ACC112 (cell line): ENCODE results near the gene BMPR1A.
A peak's percentile ranks its signal among the peaks of the same experiment; 100 is the strongest.
"Not testable (repeated sequence)": the region's sequence is repeated elsewhere in the genome, so short reads cannot be mapped to it uniquely, and the experiment has no call there.

Experiments used
- H2AFZ ChIP-seq: fragments of 200-600 bp; sonication (generic); one replicate; pipeline ENCODE4 v1.6.0; 2017; ENCODE audit warnings: antibody characterized with exemption, low read length; ENCODE audit not compliant: unreplicated experiment
- H3K27ac ChIP-seq: fragments of 200-600 bp; sonication (generic); 2 replicates; pipeline ENCODE4 v1.5.1; 2014; ENCODE audit warnings: low read depth, mild to moderate bottlenecking, antibody characterized with exemption, low read length, moderate library complexity
- H3K27me3 ChIP-seq: fragments of 200-600 bp; sonication (generic); 2 replicates; pipeline ENCODE4 v1.6.1; 2014; ENCODE audit warnings: mild to moderate bottlenecking, antibody characterized with exemption, low read length, moderate library complexity, mixed read lengths; ENCODE audit not compliant: insufficient read depth
- H3K36me3 ChIP-seq: fragments of 200-600 bp; sonication (generic); 2 replicates; pipeline ENCODE4 v1.6.1; 2016; ENCODE audit warnings: mild to moderate bottlenecking, antibody characterized with exemption, low read length, moderate library complexity, mixed read lengths; ENCODE audit not compliant: insufficient read depth
- H3K4me1 ChIP-seq: fragments of 200-600 bp; sonication (generic); one replicate; pipeline ENCODE4 v1.6.1; 2016; ENCODE audit warnings: low read length, mixed read lengths; ENCODE audit not compliant: insufficient read depth, unreplicated experiment, control insufficient read depth
- H3K4me3 ChIP-seq: fragments of 200-600 bp; sonication (generic); 2 replicates; pipeline ENCODE4 v1.5.1; 2014; ENCODE audit warnings: mild to moderate bottlenecking, low read depth, low read length
- H3K79me2 ChIP-seq: fragments of 200-600 bp; sonication (generic); one replicate; pipeline ENCODE4 v1.6.0; 2016; ENCODE audit warnings: low read length; ENCODE audit not compliant: control insufficient read depth, unreplicated experiment, insufficient read depth

Gene BMPR1A

DNA sequence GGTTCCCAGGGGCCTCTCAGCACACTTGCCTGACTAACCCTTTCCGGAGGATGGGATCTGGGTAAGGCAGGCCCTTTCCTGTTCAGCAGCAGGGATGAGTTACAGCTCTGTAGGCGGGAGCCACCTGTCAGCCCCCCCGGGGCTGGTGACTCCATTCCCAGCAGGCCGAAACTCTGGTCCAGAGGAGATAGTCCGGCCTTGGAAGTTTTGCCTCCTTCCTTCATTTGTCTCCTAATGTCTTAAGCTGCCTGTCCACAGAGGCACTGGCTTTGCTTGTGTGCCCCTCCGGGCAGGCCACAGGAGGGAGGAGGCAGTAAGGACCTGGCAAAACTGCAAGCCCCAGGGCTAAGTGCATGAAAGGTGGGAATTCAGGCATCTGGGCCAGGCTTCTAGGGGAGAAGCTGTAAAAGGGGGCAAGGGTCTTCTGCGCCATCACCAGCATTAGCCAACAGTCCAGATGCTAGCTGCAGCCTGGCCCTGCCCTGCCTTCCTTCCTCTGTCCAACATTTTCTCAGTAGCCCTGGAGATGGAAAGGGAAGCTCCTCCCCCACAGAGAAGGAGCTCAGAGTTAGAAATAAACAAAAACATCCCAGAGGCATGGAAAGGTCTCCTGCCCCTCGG, 213.1 kb downstream of the BMPR1A start:
- Histone ChIP-seq H3K4me3 (peak overlapping the region; percentile 86), H3K36me3 (no peaks in the 10 kb centered on the region), H3K4me1 (peaks cover 47% of the 10 kb centered on the region), H3K79me2 (no peaks in the 10 kb centered on the region), H2AFZ (no peak overlapping the region), H3K27me3 (no peaks in the 10 kb centered on the region), H3K27ac (peak overlapping the region; percentile 86)

DNA sequence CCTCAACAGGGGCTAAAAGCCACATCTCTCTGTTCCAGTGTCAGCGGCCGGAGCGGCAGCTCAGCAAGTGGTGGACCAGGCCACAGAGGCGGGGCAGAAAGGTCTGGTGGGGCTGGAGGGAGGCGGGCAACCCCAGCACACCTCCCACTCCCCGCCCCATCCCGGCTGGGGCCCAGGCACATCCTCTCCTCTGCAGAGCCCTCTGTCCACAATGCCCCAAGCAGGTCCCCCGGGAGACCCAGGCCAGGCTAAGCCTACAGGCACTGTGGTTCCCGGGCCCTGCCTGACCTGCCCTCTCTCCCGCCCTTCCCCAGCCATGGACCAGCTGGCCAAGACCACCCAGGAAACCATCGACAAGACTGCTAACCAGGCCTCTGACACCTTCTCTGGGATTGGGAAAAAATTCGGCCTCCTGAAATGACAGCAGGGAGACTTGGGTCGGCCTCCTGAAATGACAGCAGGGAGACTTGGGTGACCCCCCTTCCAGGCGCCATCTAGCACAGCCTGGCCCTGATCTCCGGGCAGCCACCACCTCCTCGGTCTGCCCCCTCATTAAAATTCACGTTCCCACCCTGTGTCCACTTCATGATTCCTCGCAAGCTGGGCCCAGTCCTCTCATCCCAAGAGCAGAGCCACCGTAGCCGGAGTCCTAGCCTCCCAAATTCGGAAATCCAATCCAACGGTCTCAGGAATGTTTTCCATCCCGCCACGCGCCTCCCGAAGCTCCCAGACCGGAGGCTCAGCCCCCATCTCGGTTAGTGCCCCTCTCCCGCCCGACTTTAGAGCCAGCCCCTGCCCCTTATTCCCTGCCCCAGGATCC, 214.0 kb downstream of the BMPR1A start:
- peaks cover 47% of the 10 kb centered on the region for H3K4me1 ChIP-seq
- peak overlapping the region; percentile 86 for H3K4me3 ChIP-seq

DNA sequence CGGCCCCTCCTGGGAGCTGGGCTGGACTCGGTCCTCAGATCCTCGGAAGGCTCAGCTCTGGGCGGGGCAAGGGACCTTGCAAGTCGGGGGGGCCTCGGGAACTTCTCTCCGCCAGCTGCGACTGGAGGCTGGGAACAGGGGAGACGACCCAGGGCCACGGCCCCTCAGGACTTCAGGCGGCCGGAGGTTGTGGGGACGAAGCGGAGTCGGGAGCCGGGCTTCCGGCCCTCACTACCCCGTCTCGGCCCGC, 214.5 kb downstream of the BMPR1A start:
- Histone ChIP-seq H3K4me1 (peaks cover 46% of the 10 kb centered on the region), H2AFZ (peak overlapping the region; percentile 61), H3K36me3 (no peaks in the 10 kb centered on the region), H3K27ac (peak overlapping the region; percentile 86), H3K79me2 (no peaks in the 10 kb centered on the region), H3K27me3 (no peaks in the 10 kb centered on the region), H3K4me3 (peak overlapping the region; percentile 86)

More for the DNA sequence above, 214.0 kb downstream of the BMPR1A start:
- Histone ChIP-seq H3K79me2 (no peaks in the 10 kb centered on the region), H3K27ac (peak overlapping the region; percentile 86), H3K27me3 (no peaks in the 10 kb centered on the region), H2AFZ (peak overlapping the region; percentile 61), H3K36me3 (no peaks in the 10 kb centered on the region)

DNA sequence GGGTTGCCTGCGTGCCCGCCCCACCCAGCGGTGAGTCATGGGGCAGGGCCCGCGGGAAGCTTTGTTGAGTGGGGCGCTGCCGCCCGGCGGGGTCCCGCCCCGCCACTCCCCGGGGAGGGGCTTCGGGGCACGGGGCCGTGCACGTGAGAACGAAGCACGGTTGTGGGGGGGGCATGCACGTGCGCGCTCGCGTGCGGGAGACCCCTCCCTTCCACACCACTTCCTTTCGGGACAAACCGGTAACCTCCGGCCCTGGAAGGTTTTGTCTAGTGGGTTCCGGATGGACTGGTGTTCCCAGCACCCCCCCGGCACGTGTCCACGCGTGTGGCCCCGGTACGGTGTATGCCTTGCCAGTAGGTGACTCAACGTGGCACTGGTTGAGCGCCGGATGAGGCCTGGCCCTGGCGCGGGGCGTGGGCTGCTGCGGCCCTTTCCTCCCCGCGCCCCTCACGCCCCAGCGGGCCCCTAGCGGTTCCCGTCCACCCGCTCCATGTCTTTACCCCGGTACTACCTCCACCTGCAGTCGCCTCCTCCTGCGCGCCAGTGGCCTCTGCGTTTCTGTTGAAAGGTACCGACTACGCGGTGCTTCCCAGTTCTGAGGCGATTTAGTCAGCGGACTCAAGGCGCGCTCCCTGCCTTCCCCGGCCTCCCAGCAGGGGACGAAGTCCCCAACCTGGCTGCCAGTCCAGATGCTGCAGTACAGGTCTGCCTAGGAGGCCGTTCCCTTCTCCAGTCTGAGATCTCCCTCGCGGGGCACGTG, 215.0 kb downstream of the BMPR1A start:
- peak overlapping the region; percentile 49 for H2AFZ ChIP-seq
- H3K4me1 ChIP-seq, result peaks cover 40% of the 10 kb centered on the region
- no peaks in the 10 kb centered on the region for H3K27me3 ChIP-seq
- H3K79me2 ChIP-seq, result no peaks in the 10 kb centered on the region
- peak overlapping the region; percentile 86 for H3K4me3 ChIP-seq
- H3K27ac ChIP-seq, result peak overlapping the region; percentile 86
- no peaks in the 10 kb centered on the region for H3K36me3 ChIP-seq

DNA sequence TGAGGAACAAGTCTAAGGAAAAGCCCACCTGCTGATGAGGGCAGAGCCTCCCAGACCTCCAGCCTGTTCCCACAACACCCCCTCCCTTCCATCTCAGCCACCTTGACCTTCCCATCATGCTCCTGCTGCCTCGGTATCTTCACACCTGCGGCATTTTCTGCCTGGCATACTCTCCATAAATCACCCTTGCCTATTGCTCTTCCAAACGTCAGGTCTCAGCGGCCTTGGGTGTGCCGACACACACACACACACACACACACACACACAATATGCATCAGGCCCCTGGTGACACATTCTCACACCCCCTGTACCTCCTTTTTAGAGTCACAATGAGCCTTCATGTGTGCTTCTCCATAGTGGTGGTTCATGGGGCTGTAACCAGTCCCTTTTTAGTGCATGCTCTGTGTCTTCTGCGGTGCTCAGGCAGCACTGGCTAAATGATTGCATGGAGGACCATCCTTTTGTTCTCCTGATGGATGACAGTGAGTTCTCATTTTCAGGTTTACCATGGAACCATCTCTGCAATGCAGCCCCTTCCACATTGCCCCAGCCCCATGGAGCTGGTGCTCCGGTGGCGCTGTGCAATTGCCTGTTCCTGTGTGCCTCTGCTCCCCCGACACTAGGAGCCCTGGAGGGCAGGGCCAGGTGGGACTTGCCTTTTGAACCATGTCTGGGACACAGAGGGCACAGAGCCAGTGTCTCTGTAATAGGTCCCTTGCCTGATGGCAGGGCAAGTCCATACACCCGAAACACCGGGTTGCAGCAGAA, 216.4 kb downstream of the BMPR1A start:
- no peaks in the 10 kb centered on the region for H3K36me3 ChIP-seq
- no peak overlapping the region for H2AFZ ChIP-seq
- H3K4me1 ChIP-seq, result peaks cover 34% of the 10 kb centered on the region
- H3K79me2 ChIP-seq, result no peaks in the 10 kb centered on the region
- H3K27ac ChIP-seq, result no peak overlapping the region
- H3K27me3 ChIP-seq, result no peaks in the 10 kb centered on the region
- H3K4me3 ChIP-seq, result no peak overlapping the region

DNA sequence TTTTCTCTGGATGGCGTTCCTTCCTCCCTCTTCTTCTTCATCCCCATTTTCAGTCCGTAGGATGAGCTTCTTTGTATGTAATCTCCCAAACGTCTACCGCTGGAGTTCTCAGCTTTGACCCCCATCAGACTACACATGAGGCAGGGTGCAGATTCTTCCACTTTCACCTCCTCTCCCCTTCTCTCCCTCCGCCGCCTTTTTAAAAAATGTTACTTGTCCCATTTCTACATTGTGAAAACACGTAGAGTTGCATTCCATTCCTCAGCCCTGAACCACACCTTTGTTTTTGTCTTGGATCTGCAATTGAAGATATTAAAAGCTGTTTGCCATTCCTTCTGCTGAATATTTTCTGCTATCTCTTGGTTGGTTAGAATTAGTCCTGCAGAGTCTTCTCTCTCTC, 218.1 kb downstream of the BMPR1A start:
- H3K4me3 ChIP-seq, result no peak overlapping the region
- H3K4me1 ChIP-seq, result peaks cover 30% of the 10 kb centered on the region
- H3K36me3 ChIP-seq, result no peaks in the 10 kb centered on the region
- H3K79me2 ChIP-seq, result no peaks in the 10 kb centered on the region
- H3K27me3 ChIP-seq, result no peaks in the 10 kb centered on the region
- no peak overlapping the region for H3K27ac ChIP-seq
- no peak overlapping the region for H2AFZ ChIP-seq

DNA sequence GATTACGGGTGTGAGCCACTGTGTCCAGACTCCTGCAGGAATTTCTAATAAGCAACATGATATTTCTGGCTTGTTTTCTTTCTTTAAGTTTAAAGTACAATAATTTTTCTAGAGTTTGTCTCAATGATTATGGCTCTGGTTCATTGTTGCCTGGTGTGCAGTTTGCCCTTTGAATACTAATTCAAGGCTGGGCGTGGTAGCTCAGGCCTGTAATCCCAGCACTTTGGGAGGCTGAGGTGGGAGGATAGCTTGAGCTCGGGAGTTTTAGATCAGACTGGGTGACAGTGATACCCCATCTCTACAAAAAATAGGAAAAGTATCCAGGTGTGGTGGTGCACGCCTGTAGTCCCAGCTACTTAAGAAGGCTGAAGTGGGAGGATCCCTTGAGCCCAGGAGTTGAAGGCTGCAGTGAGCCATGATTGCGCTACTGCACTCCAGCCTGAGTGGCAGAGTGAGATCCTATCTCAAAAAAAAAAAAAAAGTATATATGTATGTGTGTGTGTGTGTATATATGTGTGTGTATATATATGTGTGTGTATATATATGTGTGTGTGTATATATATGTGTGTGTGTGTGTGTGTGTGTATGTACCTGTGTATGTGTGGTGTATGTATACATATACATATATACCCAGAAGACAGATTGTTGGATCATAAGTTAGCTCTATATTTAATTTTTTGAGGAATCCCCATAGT, 220.1 kb downstream of the BMPR1A start:
- Histone ChIP-seq H3K36me3 (no peaks in the 10 kb centered on the region), H3K79me2 (no peaks in the 10 kb centered on the region), H2AFZ (no peak overlapping the region), H3K4me1 (peaks cover 29% of the 10 kb centered on the region), H3K4me3 (no peak overlapping the region), H3K27me3 (no peaks in the 10 kb centered on the region), H3K27ac (no peak overlapping the region)

DNA sequence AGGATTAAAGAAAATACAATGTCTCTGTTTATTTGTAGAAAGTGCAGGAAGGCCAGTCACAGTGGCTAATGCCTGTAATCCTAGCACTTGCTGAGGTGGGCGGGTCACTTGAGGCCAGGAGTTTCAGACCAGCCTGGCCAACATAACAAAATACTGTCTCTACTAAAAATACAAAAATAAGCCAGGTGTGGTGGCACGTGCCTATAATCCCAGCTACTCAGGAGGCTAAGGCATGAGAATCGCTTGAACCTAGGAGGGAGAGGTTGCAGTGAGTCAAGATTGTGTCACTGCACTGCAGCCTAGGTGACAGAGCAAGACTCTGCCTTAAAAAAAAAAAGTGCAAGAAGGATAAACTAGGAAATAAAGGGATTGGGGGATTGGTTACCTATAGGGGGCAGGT, 222.0 kb downstream of the BMPR1A start:
- not testable (repeated sequence) for H3K36me3 ChIP-seq, H3K4me3 ChIP-seq, H2AFZ ChIP-seq, H3K27me3 ChIP-seq, H3K79me2 ChIP-seq
- H3K27ac ChIP-seq, result peak overlapping the region; percentile 29; the same call in 1 of the 2 replicates
- peaks cover 20% of the 10 kb centered on the region for H3K4me1 ChIP-seq

DNA sequence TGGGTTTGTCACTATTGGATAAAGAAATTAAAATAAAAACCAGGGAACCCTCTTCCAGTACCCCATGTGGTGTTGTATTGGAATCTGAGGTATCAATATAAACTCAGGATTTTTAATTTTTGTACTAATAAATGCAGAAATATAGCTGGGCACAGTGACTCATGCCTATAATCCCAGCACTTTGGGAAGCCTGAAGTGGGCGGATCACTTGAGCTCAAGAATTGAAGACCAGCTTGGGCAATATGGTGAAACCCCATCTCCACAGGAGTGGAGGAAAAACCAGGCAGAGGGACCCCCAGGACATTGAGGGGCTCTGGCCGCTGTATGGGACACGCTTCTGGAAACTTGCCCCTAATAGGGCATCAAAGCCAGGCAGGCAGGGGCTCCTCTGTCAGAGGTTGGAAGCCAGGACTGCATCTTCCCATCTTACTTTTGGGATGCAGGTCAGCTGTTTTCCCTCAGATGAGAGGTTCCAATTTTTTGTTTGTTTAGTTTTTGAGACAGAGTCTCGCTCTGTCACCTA, 222.9 kb downstream of the BMPR1A start:
- H3K4me3 ChIP-seq, result no peak overlapping the region
- no peaks in the 10 kb centered on the region for H3K36me3 ChIP-seq
- no peaks in the 10 kb centered on the region for H3K79me2 ChIP-seq
- H3K27ac ChIP-seq, result peak overlapping the region; percentile 62; the same call in 1 of the 2 replicates
- H3K4me1 ChIP-seq, result peaks cover 20% of the 10 kb centered on the region
- H3K27me3 ChIP-seq, result no peaks in the 10 kb centered on the region
- no peak overlapping the region for H2AFZ ChIP-seq
